GM12878 (cell line): ENCODE measurements around the gene LARGE1. TPM values are rescaled to one million over a fixed set of nuclear protein-coding genes. Genes with fewer than 3 reads are reported as not detected.

Experiments
- BCLAF1 ChIP-seq: fragments of 450-650 bp; IDR thresholded peaks from 2 replicates; pipeline ENCODE4 v1.6.1; 2017; ENCODE audit warnings: antibody characterized with exemption, mild to moderate bottlenecking, moderate library complexity
- BHLHE40 ChIP-seq, 2 experiments: fragments of 450-650 bp in 1 of 2; IDR thresholded peaks; 2 replicates each; pipeline ENCODE4 v1.6.1; 2011 to 2017; ENCODE audit warnings: low read depth in 2 of 2, borderline replicate concordance in 1 of 2, improper control_type of control experiment in 1 of 2, low read length in 1 of 2, mild to moderate bottlenecking in 1 of 2
- EED ChIP-seq: sonication (generic); IDR thresholded peaks from 2 replicates; pipeline ENCODE4 v1.6.1; 2016; ENCODE audit warnings: antibody characterized with exemption, low read depth
- EGR1 ChIP-seq, 2 experiments: IDR thresholded peaks; 1 replicate in 1 of 2; 2 replicates in 1 of 2; pipeline ENCODE4 v1.6.1; 2011 to 2012; ENCODE audit warnings: low read depth in 2 of 2, low read length in 2 of 2, borderline replicate concordance in 1 of 2, mild to moderate bottlenecking in 1 of 2, moderate library complexity in 1 of 2
- ESRRA ChIP-seq: IDR thresholded peaks from 2 replicates; pipeline ENCODE4 v1.6.1; 2012; ENCODE audit warnings: mild to moderate bottlenecking, low read length, improper control_type of control experiment
- FOS ChIP-seq: IDR thresholded peaks from 3 replicates; pipeline ENCODE4 v1.6.1; 2011; ENCODE audit warnings: borderline replicate concordance; ENCODE audit not compliant: insufficient read length; ENCODE audit errors: extremely low read depth
- GABPA ChIP-seq: IDR thresholded peaks from 2 replicates; pipeline ENCODE4 v1.6.1; 2014; ENCODE audit warnings: antibody characterized with exemption, low read depth, mild to moderate bottlenecking, inconsistent platforms
- GATAD2B ChIP-seq: fragments of 450-650 bp; conservative IDR thresholded peaks from 2 replicates; pipeline ENCODE4 v1.6.1; 2017; ENCODE audit warnings: low read depth, mild to moderate bottlenecking, moderate library complexity
- HSF1 ChIP-seq: fragments of 150-350 bp; IDR thresholded peaks from 2 replicates; pipeline ENCODE4 v1.6.1; 2014; ENCODE audit warnings: mild to moderate bottlenecking, low read depth, low read length
- IRF5 ChIP-seq: fragments of 450-650 bp; IDR thresholded peaks from 2 replicates; pipeline ENCODE4 v1.6.1; 2017; ENCODE audit warnings: borderline replicate concordance
- KLF5 ChIP-seq: fragments of 450-650 bp; IDR thresholded peaks from 2 replicates; pipeline ENCODE4 v1.6.1; 2014; ENCODE audit warnings: mild to moderate bottlenecking; ENCODE audit not compliant: partially characterized antibody
- NFXL1 ChIP-seq: fragments of 450-650 bp; IDR thresholded peaks from 2 replicates; pipeline ENCODE4 v1.6.1; 2017; ENCODE audit warnings: antibody characterized with exemption, mild to moderate bottlenecking, borderline replicate concordance
- NR2F1 ChIP-seq: fragments of 450-650 bp; conservative IDR thresholded peaks from 2 replicates; pipeline ENCODE4 v1.6.1; 2017; ENCODE audit warnings: mild to moderate bottlenecking
- PAX5 ChIP-seq: IDR thresholded peaks from 2 replicates; pipeline ENCODE4 v1.6.1; 2011; ENCODE audit warnings: low read depth, low read length, borderline replicate concordance
- PAX8 ChIP-seq: fragments of 450-650 bp; IDR thresholded peaks from 2 replicates; pipeline ENCODE4 v1.6.1; 2017; ENCODE audit warnings: mild to moderate bottlenecking, moderate library complexity
- POLR2A ChIP-seq: IDR thresholded peaks from 2 replicates; pipeline ENCODE4 v1.6.1; 2011; ENCODE audit warnings: low read depth, mild to moderate bottlenecking, low read length
- RELB ChIP-seq: fragments of 450-650 bp; IDR thresholded peaks from 2 replicates; pipeline ENCODE4 v1.6.1; 2017; ENCODE audit warnings: low read depth, mild to moderate bottlenecking, moderate library complexity
- RUNX3 ChIP-seq: IDR thresholded peaks from 2 replicates; pipeline ENCODE4 v1.6.1; 2012; ENCODE audit warnings: low read length, inconsistent platforms
- SIX5 ChIP-seq: IDR thresholded peaks from 2 replicates; pipeline ENCODE4 v1.6.1; 2011; ENCODE audit warnings: mild to moderate bottlenecking, low read depth, low read length, moderate library complexity; ENCODE audit not compliant: severe bottlenecking
- SMAD5 ChIP-seq: IDR thresholded peaks from 2 replicates; pipeline ENCODE4 v1.6.1; 2016; ENCODE audit warnings: antibody characterized with exemption, low read depth
- SMC3 ChIP-seq: IDR thresholded peaks from 2 replicates; pipeline ENCODE4 v1.6.1; 2011; ENCODE audit warnings: low read length, improper control_type of control experiment, borderline replicate concordance
- SUZ12 ChIP-seq: fragments of 200-600 bp; sonication (generic); IDR thresholded peaks from one replicate; pipeline ENCODE4 v1.6.1; 2018; ENCODE audit warnings: antibody characterized with exemption, mild to moderate bottlenecking; ENCODE audit not compliant: unreplicated experiment
- TBL1XR1 ChIP-seq: IDR thresholded peaks from 2 replicates; pipeline ENCODE4 v1.6.1; 2012; ENCODE audit warnings: low read depth, low read length, improper control_type of control experiment
- TCF3 ChIP-seq: IDR thresholded peaks from 2 replicates; pipeline ENCODE4 v1.6.1; 2012; ENCODE audit warnings: low read depth, mild to moderate bottlenecking, low read length, borderline replicate concordance; ENCODE audit not compliant: insufficient read depth
- polyA plus RNA-seq, 11 experiments: library from polyadenylated mRNA; depleted of rRNA in 4 of 11; unstranded in 6 of 11; stranded (reverse) in 5 of 11; fragments of >200 nt; fragmentation: Nextera tagmentation in 4 of 11; fragmentation: Illumina TruSeq in 1 of 11; extraction: Ambion mirVana in 4 of 11; extraction: Trizol in 1 of 11; gene quantifications; 1 replicate in 1 of 11; 2 replicates in 10 of 11; pipeline versions ENCODE4 v1.2.1 to v1.2.3, GENCODE V29; 2011 to 2016; ENCODE audit warnings: inconsistent platforms in 2 of 11, missing spikeins in 2 of 11, low read depth in 1 of 11
- total RNA-seq, 4 experiments: library from RNA; depleted of rRNA in 3 of 4; stranded (reverse); fragments of >200 nt in 3 of 4; fragmentation: Illumina TruSeq in 1 of 4; extraction: Trizol in 1 of 4; gene quantifications; 2 replicates each; pipeline versions ENCODE4 v1.2.1 to v1.2.3, GENCODE V29; 2013 to 2021

LARGE1 gene
- total and polyA plus RNA-seq, 10 of the 15 experiments (the other 5 are each of a cell fraction or from before 2014, with no cell fraction given) = 3.2 to 41.4 (median 17.3) TPM

- no peak for TF ChIP-seq PAX8
- TF ChIP-seq EGR1 (IDR thresholded peaks at IDR 0.05; ENCODE audit: borderline replicate concordance in 1 of 2, low read depth in 2 of 2, low read length in 2 of 2) = no peak
- TF ChIP-seq SMC3 = no peak
- TF ChIP-seq SMAD5 = no peak
- no peak for TF ChIP-seq PAX5
- TF ChIP-seq TBL1XR1 = no peak
- TF ChIP-seq RUNX3 = peak; percentile 75
- no peak for TF ChIP-seq NFXL1
- TF ChIP-seq SIX5 = no peak
- peak; percentile 36 to 80; a peak in 2 of 4 replicates for TF ChIP-seq BHLHE40 (IDR thresholded peaks at IDR 0.05; ENCODE audit: borderline replicate concordance in 1 of 2, low read depth in 2 of 2, low read length in 1 of 2)
- no peak for TF ChIP-seq FOS
- no peak for TF ChIP-seq SUZ12
- TF ChIP-seq BCLAF1 = no peak
- TF ChIP-seq ESRRA = no peak
- 0 out of 2 replicates have a peak, but pooled peaks have one; percentile 26 for TF ChIP-seq TCF3
- peak; percentile 35; the same call in 1 of the 2 replicates for TF ChIP-seq GATAD2B
- no peak for TF ChIP-seq EED
- no peak for TF ChIP-seq GABPA
- TF ChIP-seq NR2F1 = no peak
- no peak for TF ChIP-seq HSF1
- no peak for TF ChIP-seq RELB
- TF ChIP-seq POLR2A = 0 out of 2 replicates have a peak, but pooled peaks have one; percentile 16
- no peak for TF ChIP-seq KLF5
- TF ChIP-seq IRF5 = no peak
These were observed 682 bp downstream of the LARGE1 start (continued) for GRCh38 chr22:33919391-33920196.
